Measurements from ENCODE around the gene SLC18A2. TPM values are rescaled to one million over a fixed set of nuclear protein-coding genes. Genes with fewer than 3 reads are reported as not detected.

The SLC18A2 gene
- total RNA-seq, 1 donor from 2014 or later = 1.0 TPM

DNA sequence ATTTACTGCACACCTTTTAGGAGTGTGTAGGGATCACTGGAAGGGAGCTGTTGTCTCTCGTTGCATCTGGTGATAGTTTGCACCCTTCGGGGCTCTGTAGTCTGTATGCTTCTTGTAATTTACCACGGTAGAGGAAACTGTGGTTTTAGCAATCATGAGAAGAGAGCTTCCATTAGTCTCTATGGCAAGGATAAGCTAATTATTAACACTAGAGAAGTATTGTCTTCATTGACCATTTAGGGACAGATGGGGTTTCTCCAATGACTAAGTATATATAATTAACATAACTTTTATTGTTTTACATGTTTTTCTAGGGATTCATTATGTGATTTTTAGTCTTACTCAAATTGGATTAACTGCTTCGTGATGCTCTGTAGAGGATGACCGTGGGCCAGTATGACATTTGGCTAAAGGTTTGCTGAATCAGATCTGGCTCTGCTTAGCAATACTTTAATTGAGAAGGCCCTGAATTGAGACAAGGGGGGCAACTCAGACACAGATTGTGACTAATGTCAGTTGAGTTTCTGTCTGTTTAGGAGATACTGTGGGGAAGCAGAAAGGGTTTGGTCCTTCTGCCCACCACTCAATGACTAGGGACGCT lies 8.7 kb downstream of the SLC18A2 start:
- no peak overlapping the region for H3K27ac ChIP-seq (ENCODE audit: low read depth, low read length)
- H3K9me3 ChIP-seq (ENCODE audit: control insufficient read depth in 3 of 3, low read length in 3 of 3) = no peaks in the 10 kb centered on the region
- no peaks in the 10 kb centered on the region for H3K36me3 ChIP-seq (ENCODE audit: control insufficient read depth in 3 of 3, insufficient read depth in 3 of 3, low read length in 3 of 3)
- no peaks in the 10 kb centered on the region for H3K4me1 ChIP-seq (ENCODE audit: control insufficient read depth in 3 of 3, insufficient read depth in 3 of 3, low read length in 3 of 3)
- H3K4me3 ChIP-seq (ENCODE audit: low read length in 3 of 3) = no peak overlapping the region
- H3K27me3 ChIP-seq (ENCODE audit: control insufficient read depth in 3 of 3, insufficient read depth in 3 of 3, low read length in 3 of 3) = peaks cover 13 to 35% (median 26%) of the 10 kb centered on the region in 3 donors
- no peak overlapping the region for H3K9ac ChIP-seq (ENCODE audit: low read depth in 1 of 3, low read length in 3 of 3)

GRCh38 chr10:117250411-117250810 lies 9.5 kb downstream of the SLC18A2 start:
- no peak overlapping the region for H3K4me3 ChIP-seq (ENCODE audit: low read length in 3 of 3)
- H3K27me3 ChIP-seq (ENCODE audit: control insufficient read depth in 3 of 3, insufficient read depth in 3 of 3, low read length in 3 of 3) = peaks cover 7 to 28% (median 19%) of the 10 kb centered on the region in 3 donors

DNA sequence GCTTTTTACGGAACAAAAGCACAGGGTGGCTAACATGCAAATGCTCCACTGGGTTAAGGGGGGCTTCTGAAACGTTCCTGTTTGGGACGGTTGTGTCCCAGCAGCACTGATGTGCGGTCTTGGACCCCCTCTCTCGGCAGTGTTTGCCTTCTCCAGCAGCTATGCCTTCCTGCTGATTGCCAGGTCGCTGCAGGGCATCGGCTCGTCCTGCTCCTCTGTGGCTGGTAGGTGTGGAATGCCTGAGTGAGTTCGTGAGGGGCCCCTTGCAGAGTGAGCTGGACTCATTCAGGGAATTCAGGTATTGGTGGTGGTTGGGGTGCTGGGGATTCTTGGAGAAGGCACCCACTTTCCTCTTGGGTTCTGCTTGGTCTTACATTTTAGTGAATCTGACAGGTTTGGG lies 13.0 kb downstream of the SLC18A2 start:
- H3K4me1 ChIP-seq (ENCODE audit: control insufficient read depth in 3 of 3, insufficient read depth in 3 of 3, low read length in 3 of 3) = no peaks in the 10 kb centered on the region
- H3K9me3 ChIP-seq (ENCODE audit: control insufficient read depth in 3 of 3, low read length in 3 of 3) = no peaks in the 10 kb centered on the region
- H3K27me3 ChIP-seq (ENCODE audit: control insufficient read depth in 3 of 3, insufficient read depth in 3 of 3, low read length in 3 of 3) = peaks cover 15 to 35% (median 18%) of the 10 kb centered on the region in 3 donors
- no peak overlapping the region for H3K9ac ChIP-seq (ENCODE audit: low read depth in 1 of 3, low read length in 3 of 3)
- H3K4me3 ChIP-seq (ENCODE audit: low read length in 3 of 3) = no peak overlapping the region
- no peaks in the 10 kb centered on the region for H3K36me3 ChIP-seq (ENCODE audit: control insufficient read depth in 3 of 3, insufficient read depth in 3 of 3, low read length in 3 of 3)
- H3K27ac ChIP-seq (ENCODE audit: low read depth, low read length) = no peak overlapping the region

More at GRCh38 chr10:117250411-117250810, 9.5 kb downstream of the SLC18A2 start:
- no peaks in the 10 kb centered on the region for H3K4me1 ChIP-seq (ENCODE audit: control insufficient read depth in 3 of 3, insufficient read depth in 3 of 3, low read length in 3 of 3)
- no peak overlapping the region for H3K9ac ChIP-seq (ENCODE audit: low read depth in 1 of 3, low read length in 3 of 3)
- no peak overlapping the region for H3K27ac ChIP-seq (ENCODE audit: low read depth, low read length)
- no peaks in the 10 kb centered on the region for H3K36me3 ChIP-seq (ENCODE audit: control insufficient read depth in 3 of 3, insufficient read depth in 3 of 3, low read length in 3 of 3)
- no peaks in the 10 kb centered on the region for H3K9me3 ChIP-seq (ENCODE audit: control insufficient read depth in 3 of 3, low read length in 3 of 3)

DNA sequence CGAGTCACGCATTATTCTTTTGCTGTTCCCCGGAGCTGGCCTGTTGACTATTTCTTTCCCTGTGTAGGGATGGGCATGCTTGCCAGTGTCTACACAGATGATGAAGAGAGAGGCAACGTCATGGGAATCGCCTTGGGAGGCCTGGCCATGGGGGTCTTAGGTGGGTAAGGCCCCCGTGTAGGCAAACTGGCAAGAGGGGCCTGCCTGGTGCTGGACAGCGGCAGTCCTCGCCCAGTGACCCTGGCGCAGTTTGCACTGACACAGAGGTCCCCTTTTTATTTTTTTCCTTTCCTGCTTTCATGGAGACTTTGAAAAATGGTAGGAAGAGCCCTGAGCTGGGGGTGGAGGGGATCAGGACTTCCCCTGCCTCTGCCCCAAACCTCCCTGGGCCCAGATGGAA lies 13.4 kb downstream of the SLC18A2 start:
- H3K27me3 ChIP-seq (ENCODE audit: control insufficient read depth in 3 of 3, insufficient read depth in 3 of 3, low read length in 3 of 3) = peaks cover 15 to 33% (median 22%) of the 10 kb centered on the region in 3 donors
- H3K9me3 ChIP-seq (ENCODE audit: control insufficient read depth in 3 of 3, low read length in 3 of 3) = no peaks in the 10 kb centered on the region
- no peaks in the 10 kb centered on the region for H3K36me3 ChIP-seq (ENCODE audit: control insufficient read depth in 3 of 3, insufficient read depth in 3 of 3, low read length in 3 of 3)
- no peak overlapping the region for H3K9ac ChIP-seq (ENCODE audit: low read depth in 1 of 3, low read length in 3 of 3)
- H3K27ac ChIP-seq (ENCODE audit: low read depth, low read length) = no peak overlapping the region
- H3K4me1 ChIP-seq (ENCODE audit: control insufficient read depth in 3 of 3, insufficient read depth in 3 of 3, low read length in 3 of 3) = no peaks in the 10 kb centered on the region
- H3K4me3 ChIP-seq (ENCODE audit: low read length in 3 of 3) = no peak overlapping the region

DNA sequence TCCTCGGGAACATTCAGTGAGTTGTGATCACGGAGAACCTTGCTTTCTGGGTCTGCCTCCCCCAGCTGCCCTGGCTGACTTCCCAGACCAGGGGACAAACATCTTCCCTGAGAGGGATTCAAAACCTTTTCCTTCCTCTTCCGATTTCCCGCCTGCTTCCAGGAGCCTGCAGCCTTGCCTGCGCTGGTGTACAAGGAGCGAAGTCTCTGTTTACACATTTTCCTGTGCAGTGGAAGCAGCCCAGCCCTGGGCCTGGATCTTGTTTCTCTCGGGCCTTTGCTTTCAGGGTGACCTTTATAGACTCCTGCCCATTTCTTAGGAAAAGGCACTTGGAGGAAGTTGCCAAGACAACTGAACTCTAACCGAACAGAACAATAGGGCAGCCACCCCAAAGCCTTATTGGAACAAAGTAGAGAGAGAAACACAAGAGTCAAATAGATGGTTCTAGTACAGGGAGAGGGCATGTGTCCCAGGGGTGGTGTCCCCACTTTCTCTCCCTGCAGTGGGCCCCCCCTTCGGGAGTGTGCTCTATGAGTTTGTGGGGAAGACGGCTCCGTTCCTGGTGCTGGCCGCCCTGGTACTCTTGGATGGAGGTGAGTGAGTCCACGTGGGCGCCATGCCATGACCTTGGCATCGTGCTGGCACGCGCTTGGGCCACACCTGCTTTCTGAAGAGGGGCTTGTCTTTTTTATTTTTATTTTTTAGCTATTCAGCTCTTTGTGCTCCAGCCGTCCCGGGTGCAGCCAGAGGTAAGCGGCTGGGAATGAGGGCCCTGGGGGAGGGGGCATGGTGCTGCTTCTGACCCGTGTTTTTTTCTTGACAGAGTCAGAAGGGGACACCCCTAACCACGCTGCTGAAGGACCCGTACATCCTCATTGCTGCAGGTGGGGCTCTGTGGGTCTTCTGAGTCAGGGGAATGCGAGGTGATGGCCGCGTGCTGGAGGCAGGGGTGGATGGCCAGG lies 14.1 kb downstream of the SLC18A2 start:
- no peak overlapping the region for H3K27ac ChIP-seq (ENCODE audit: low read depth, low read length)
- no peaks in the 10 kb centered on the region for H3K4me1 ChIP-seq (ENCODE audit: control insufficient read depth in 3 of 3, insufficient read depth in 3 of 3, low read length in 3 of 3)
- H3K27me3 ChIP-seq (ENCODE audit: control insufficient read depth in 3 of 3, insufficient read depth in 3 of 3, low read length in 3 of 3) = peaks cover 12 to 31% (median 26%) of the 10 kb centered on the region in 3 donors
- no peaks in the 10 kb centered on the region for H3K36me3 ChIP-seq (ENCODE audit: control insufficient read depth in 3 of 3, insufficient read depth in 3 of 3, low read length in 3 of 3)
- no peak overlapping the region for H3K9ac ChIP-seq (ENCODE audit: low read depth in 1 of 3, low read length in 3 of 3)
- no peak overlapping the region for H3K4me3 ChIP-seq (ENCODE audit: low read length in 3 of 3)
- no peaks in the 10 kb centered on the region for H3K9me3 ChIP-seq (ENCODE audit: control insufficient read depth in 3 of 3, low read length in 3 of 3)

DNA sequence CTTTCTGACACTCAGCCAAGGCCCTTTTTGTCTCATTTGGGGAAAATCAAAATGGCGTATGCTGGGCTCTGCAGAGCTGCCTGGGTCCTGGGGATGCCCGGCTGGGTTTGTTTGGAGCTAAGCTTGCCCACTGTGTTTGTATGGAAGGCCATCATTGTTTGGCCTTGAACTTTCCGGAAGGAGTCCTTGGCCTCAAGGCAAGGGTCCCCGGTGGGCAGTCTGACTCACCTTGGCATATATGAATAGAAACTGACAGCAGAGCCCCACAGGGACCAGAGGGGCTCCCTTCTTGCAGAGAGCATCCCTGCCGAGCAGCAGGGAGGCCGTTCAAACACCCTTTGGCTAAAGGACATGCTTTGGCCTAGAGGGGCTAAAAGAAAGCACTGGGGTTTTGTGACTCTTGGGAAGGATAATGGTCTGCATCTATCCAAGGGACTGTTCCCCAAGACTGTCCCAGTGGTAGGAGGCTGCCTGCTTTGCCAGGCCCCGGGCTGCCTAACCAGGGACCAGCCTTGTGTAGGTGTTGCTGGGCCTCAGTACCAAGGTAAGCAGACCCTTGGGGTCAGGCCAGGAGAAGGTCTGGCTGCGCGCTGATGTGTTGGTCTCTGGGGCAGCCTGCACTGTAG lies 15.0 kb downstream of the SLC18A2 start:
- H3K4me1 ChIP-seq (ENCODE audit: control insufficient read depth in 3 of 3, insufficient read depth in 3 of 3, low read length in 3 of 3) = no peaks in the 10 kb centered on the region
- H3K4me3 ChIP-seq (ENCODE audit: low read length in 3 of 3) = no peak overlapping the region
- H3K27me3 ChIP-seq (ENCODE audit: control insufficient read depth in 3 of 3, insufficient read depth in 3 of 3, low read length in 3 of 3) = peaks cover 11 to 33% (median 27%) of the 10 kb centered on the region in 3 donors

DNA sequence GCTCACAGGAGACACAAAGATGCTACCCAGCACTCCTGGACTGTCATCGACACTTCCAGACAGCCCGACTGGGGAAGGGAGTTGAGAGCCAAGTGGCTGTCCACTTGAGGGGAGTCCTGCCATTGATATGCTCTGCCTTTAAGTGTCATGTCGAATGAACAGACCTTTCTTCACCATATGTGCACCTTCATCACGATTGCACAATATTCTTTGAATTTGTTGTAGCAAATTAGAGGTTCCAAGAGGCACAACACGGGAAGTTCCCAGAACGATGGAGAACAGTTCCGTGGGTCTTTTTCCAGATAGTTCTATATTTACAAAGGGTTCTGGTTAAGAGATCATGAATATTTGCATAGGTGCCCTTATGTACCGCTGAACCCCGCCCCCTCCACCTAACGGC lies 16.0 kb downstream of the SLC18A2 start:
- H3K9ac ChIP-seq (ENCODE audit: low read depth in 1 of 3, low read length in 3 of 3) = no peak overlapping the region
- peaks cover 8 to 42% (median 34%) of the 10 kb centered on the region in 3 donors for H3K27me3 ChIP-seq (ENCODE audit: control insufficient read depth in 3 of 3, insufficient read depth in 3 of 3, low read length in 3 of 3)
- no peak overlapping the region for H3K27ac ChIP-seq (ENCODE audit: low read depth, low read length)
- H3K4me1 ChIP-seq (ENCODE audit: control insufficient read depth in 3 of 3, insufficient read depth in 3 of 3, low read length in 3 of 3) = no peaks in the 10 kb centered on the region
- no peaks in the 10 kb centered on the region for H3K36me3 ChIP-seq (ENCODE audit: control insufficient read depth in 3 of 3, insufficient read depth in 3 of 3, low read length in 3 of 3)
- no peaks in the 10 kb centered on the region for H3K9me3 ChIP-seq (ENCODE audit: control insufficient read depth in 3 of 3, low read length in 3 of 3)
- no peak overlapping the region for H3K4me3 ChIP-seq (ENCODE audit: low read length in 3 of 3)

More for the DNA sequence above, 15.0 kb downstream of the SLC18A2 start:
- Histone ChIP-seq H3K27ac (ENCODE audit: low read depth, low read length) (no peak overlapping the region), H3K9me3 (ENCODE audit: control insufficient read depth in 3 of 3, low read length in 3 of 3) (no peaks in the 10 kb centered on the region), H3K9ac (ENCODE audit: low read depth in 1 of 3, low read length in 3 of 3) (no peak overlapping the region), H3K36me3 (ENCODE audit: control insufficient read depth in 3 of 3, insufficient read depth in 3 of 3, low read length in 3 of 3) (no peaks in the 10 kb centered on the region)

- Histone ChIP-seq H3K9me3 (ENCODE audit: control insufficient read depth in 3 of 3, low read length in 3 of 3) (no peaks in the 10 kb centered on the region), H3K27me3 (ENCODE audit: control insufficient read depth in 3 of 3, insufficient read depth in 3 of 3, low read length in 3 of 3) (peaks cover 13 to 48% (median 38%) of the 10 kb centered on the region in 3 donors), H3K27ac (ENCODE audit: low read depth, low read length) (no peak overlapping the region)
These were observed 16.8 kb downstream of the SLC18A2 start for GRCh38 chr10:117257721-117258120.

GRCh38 chr10:117259279-117259678 lies 18.4 kb downstream of the SLC18A2 start:
- no peaks in the 10 kb centered on the region for H3K4me1 ChIP-seq (ENCODE audit: control insufficient read depth in 3 of 3, insufficient read depth in 3 of 3, low read length in 3 of 3)
- H3K36me3 ChIP-seq (ENCODE audit: control insufficient read depth in 3 of 3, insufficient read depth in 3 of 3, low read length in 3 of 3) = no peaks in the 10 kb centered on the region
- H3K27me3 ChIP-seq (ENCODE audit: control insufficient read depth in 3 of 3, insufficient read depth in 3 of 3, low read length in 3 of 3) = peaks cover 24 to 59% (median 52%) of the 10 kb centered on the region in 3 donors
- H3K9me3 ChIP-seq (ENCODE audit: control insufficient read depth in 3 of 3, low read length in 3 of 3) = no peaks in the 10 kb centered on the region
- H3K27ac ChIP-seq (ENCODE audit: low read depth, low read length) = no peak overlapping the region
- H3K9ac ChIP-seq (ENCODE audit: low read depth in 1 of 3, low read length in 3 of 3) = no peak overlapping the region
- H3K4me3 ChIP-seq (ENCODE audit: low read length in 3 of 3) = no peak overlapping the region

More at GRCh38 chr10:117257721-117258120, 16.8 kb downstream of the SLC18A2 start:
- Histone ChIP-seq H3K9ac (ENCODE audit: low read depth in 1 of 3, low read length in 3 of 3) (no peak overlapping the region), H3K36me3 (ENCODE audit: control insufficient read depth in 3 of 3, insufficient read depth in 3 of 3, low read length in 3 of 3) (no peaks in the 10 kb centered on the region), H3K4me1 (ENCODE audit: control insufficient read depth in 3 of 3, insufficient read depth in 3 of 3, low read length in 3 of 3) (no peaks in the 10 kb centered on the region), H3K4me3 (ENCODE audit: low read length in 3 of 3) (no peak overlapping the region)

Measured in skeletal muscle tissue (tissue), 4 donors.